GM10248 (cell line): ENCODE data around the gene FGD3.

Experiments
- CTCF ChIA-PET: fragments of 300-600 bp; sonication (Branson Sonifier 250); formaldehyde crosslinking; extraction: SDS; loops from one replicate; lab custom pipeline; 2021; ENCODE audit warnings: antibody characterized with exemption; lab: Yijun Ruan, JAX
- POLR2A ChIA-PET: fragments of 350-650 bp; sonication (Branson Sonifier 250); formaldehyde crosslinking; extraction: SDS; loops from one replicate; lab custom pipeline; 2020; ENCODE audit warnings: antibody characterized with exemption; lab: Yijun Ruan, JAX
- DNase-seq: peaks from one replicate; pipeline ENCODE4 v3.0.0; 2012; ENCODE audit errors: extremely low spot score
- CTCF ChIP-seq: IDR thresholded peaks from 2 replicates; pipeline ENCODE4 v1.5.1; 2012; ENCODE audit warnings: mild to moderate bottlenecking, low read depth; ENCODE audit errors: extremely low read depth, missing control alignments, control extremely low read depth

FGD3 gene

DNA sequence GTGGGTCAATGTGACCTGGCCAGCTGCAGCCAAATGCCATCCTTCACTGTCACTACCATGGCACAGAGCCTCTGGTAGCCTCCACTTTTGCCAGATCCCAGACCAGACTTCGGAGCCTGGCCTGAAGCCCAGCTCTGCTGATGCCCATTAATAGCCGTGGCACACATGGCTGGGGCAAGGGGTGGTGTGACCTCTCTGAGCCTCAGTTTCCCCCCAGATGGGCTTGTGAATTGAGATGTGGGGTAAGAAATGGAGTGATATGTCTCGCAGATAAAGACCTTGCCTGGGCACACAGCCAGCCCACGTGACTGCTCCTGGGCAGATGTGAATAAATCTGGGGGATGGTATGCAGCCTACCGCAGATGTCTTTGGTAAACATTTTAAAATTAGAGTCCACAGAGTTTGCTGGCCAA is 125.1 kb downstream of the FGD3 start:
- ChIA-PET POLR2A (no interaction called here), CTCF (interaction anchor here (1.9 kb wide), 1 partner anchor 36 kb away, joined by 6 read pairs; no protein-coding TSS in a partner anchor)
- DNase-seq: no peak
- no peak for TF ChIP-seq CTCF

- TF ChIP-seq CTCF: no peak
- ChIA-PET CTCF (interaction anchor here (0.9 to 2.4 kb wide), 4 partner anchors 9 to 33 kb away, joined by 3 to 7 read pairs (median 4); no protein-coding TSS in a partner anchor), POLR2A (no interaction called here)
- no peak for DNase-seq
These were observed 128.9 kb downstream of the FGD3 start for GRCh38 chr9:93076101-93076791.

- ChIA-PET POLR2A (no interaction called here), CTCF (interaction anchor here (0.9 to 2.4 kb wide), 4 partner anchors 8 to 32 kb away, joined by 3 to 7 read pairs (median 4); no protein-coding TSS in a partner anchor)
- no peak for TF ChIP-seq CTCF
- no peak for DNase-seq
These were observed 129.4 kb downstream of the FGD3 start for GRCh38 chr9:93076792-93077128.

- ChIA-PET CTCF (interaction anchor here (1.5 to 2.4 kb wide), 2 partner anchors 11 to 32 kb away, joined by 4 to 7 read pairs; no protein-coding TSS in a partner anchor), POLR2A (no interaction called here)
These were observed 130.0 kb downstream of the FGD3 start for GRCh38 chr9:93077367-93077766.

DNA sequence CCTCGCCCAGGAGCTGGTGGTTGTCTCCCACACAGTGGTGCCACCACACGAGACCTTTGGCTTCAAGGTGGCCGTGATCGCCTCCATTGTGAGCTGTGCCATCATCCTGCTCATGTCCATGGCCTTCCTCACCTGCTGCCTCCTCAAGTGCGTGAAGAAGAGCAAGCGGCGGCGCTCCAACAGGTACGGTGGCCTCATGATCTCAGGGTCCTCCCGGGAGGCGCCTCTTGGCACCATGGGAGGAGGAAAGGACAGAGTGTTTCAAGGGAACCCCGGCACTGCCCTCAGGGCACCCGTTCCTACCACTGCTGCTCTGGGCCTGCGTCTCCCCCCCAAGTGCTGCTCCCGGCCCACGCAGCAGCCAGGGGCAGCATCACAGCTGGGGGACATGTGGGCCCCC is 130.5 kb downstream of the FGD3 start:
- CTCF ChIA-PET: interaction anchor here (1.5 to 1.9 kb wide), 2 partner anchors 11 to 12 kb away, joined by 4 read pairs; no protein-coding TSS in a partner anchor
- DNase-seq: no peak
- POLR2A ChIA-PET: no interaction called here
- TF ChIP-seq CTCF: no peak

More at GRCh38 chr9:93077367-93077766, 130.0 kb downstream of the FGD3 start:
- no peak for TF ChIP-seq CTCF
- DNase-seq: no peak

- no peak for TF ChIP-seq CTCF
- ChIA-PET CTCF (interaction anchor here (1.2 to 2.1 kb wide), 4 partner anchors 12 to 30 kb away, joined by 4 to 5 read pairs (median 5); no protein-coding TSS in a partner anchor), POLR2A (no interaction called here)
- DNase-seq: no peak
These were observed 132.0 kb downstream of the FGD3 start for GRCh38 chr9:93079371-93079770.
